Smooth muscle cell of the umbilical artery (primary cell): ENCODE measurements around the gene CMIP. TPM values are rescaled to one million over a fixed set of nuclear protein-coding genes. Genes with fewer than 3 reads are reported as not detected.

Source experiments
- total RNA-seq: library from RNA; depleted of rRNA; stranded (reverse); fragments of >200 nt; gene quantifications from 2 replicates; pipeline ENCODE4 v1.2.3, GENCODE V29; 2014

Gene CMIP
- 36.2 and 41.0 TPM in 2 replicates for total RNA-seq

GRCh38 chr16:81444448-81445121 lies at the start of gene CMIP:
Gene CMIP, plus strand, starts transcription at chr16:81444808.

Other genes starting within 250 kb of the CMIP start
- not detected in 2 replicates for gene BCO1, start 206.1 kb upstream of the CMIP start, total RNA-seq
- 11.9 and 16.0 TPM in 2 replicates for gene GAN, start 129.8 kb upstream of the CMIP start, total RNA-seq